ENCODE data around the gene DLG2. TPM values are rescaled to one million over a fixed set of nuclear protein-coding genes. Genes with fewer than 3 reads are reported as not detected.

DLG2 gene
- total RNA-seq, 1 donor from 2014 or later: 2.4 TPM

DNA sequence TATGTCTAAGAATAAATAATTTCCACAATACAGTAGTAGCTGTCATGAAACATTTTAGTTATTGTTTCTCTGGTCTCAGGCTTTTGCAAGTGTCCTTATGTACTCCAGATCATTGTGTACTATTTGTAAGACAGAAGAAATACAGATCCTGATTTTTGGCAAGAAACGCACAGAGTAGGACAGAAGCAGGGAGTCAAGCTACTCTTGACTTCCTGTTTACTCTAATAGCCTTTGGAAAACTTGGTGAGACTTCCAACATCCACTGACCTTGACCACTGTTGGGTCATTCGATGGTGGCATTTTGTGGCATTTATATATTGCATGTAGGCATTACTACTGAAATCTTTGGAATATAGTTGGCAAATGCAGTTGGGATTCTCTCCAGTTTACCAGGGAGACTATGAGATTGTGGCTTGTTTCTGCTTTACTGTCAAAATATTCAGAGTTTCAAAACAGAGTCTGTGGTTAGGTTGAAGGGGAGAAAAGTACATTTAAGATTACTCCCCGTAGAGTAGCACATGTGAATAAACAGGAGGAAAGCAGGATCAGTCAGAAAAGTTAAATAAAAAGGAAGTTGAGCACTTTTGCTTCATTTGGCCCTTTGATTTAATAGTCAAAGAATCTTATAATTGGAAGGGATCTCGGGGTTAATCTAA lies 1614.8 kb downstream of the DLG2 start:
- H3K36me3 Mint-ChIP-seq (ENCODE audit: insufficient read depth): no peaks in the 10 kb centered on the region
- peaks cover 4% of the 10 kb centered on the region for H3K9me3 Mint-ChIP-seq (ENCODE audit: low read depth)
- no peak overlapping the region for H3K4me3 Mint-ChIP-seq (ENCODE audit: low read depth)
- no peaks in the 10 kb centered on the region for H3K4me1 Mint-ChIP-seq (ENCODE audit: low read depth)
- H3K27ac Mint-ChIP-seq: no peak overlapping the region
- no peaks in the 10 kb centered on the region for H3K27me3 Mint-ChIP-seq
- TF ChIP-seq CTCF (IDR thresholded peaks at IDR 0.05; ENCODE audit: unreplicated experiment): no peak
- DNase-seq (ENCODE audit: low spot score, unreplicated experiment): no peak

- Mint-ChIP-seq H3K27me3 (no peaks in the 10 kb centered on the region), H3K4me3 (ENCODE audit: low read depth) (no peak overlapping the region), H3K9me3 (ENCODE audit: low read depth) (peaks cover 38% of the 10 kb centered on the region), H3K27ac (no peak overlapping the region), H3K36me3 (ENCODE audit: insufficient read depth) (peaks cover 3% of the 10 kb centered on the region), H3K4me1 (ENCODE audit: low read depth) (no peaks in the 10 kb centered on the region)
- DNase-seq (ENCODE audit: low spot score, unreplicated experiment): no peak
- TF ChIP-seq CTCF (IDR thresholded peaks at IDR 0.05; ENCODE audit: unreplicated experiment): no peak
Measured at GRCh38 chr11:84003181-84003580, 1624.0 kb downstream of the DLG2 start.

DNA sequence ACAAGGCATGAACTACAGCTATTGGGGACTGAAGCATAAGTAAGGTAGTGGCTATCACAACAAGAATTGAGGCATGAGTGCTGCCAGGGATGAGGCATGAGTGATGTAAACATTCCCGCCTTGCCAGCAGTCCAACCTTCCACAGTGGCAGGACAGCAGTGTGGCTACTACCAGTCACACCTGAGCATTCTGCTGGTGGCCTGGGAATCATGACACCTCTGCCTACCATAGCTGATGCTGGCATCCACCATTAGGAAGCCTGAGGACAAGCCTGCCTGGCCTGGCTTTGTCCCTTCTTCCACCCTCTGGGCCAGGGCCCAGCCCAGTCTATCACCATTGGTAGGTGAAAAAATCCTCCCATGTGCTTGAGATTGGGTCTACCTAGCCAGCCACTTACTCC lies 1628.2 kb downstream of the DLG2 start:
- DNase-seq (ENCODE audit: low spot score, unreplicated experiment): no peak
- no peak for TF ChIP-seq CTCF (IDR thresholded peaks at IDR 0.05; ENCODE audit: unreplicated experiment)
- H3K36me3 Mint-ChIP-seq (ENCODE audit: insufficient read depth): peaks cover 1% of the 10 kb centered on the region
- no peaks in the 10 kb centered on the region for H3K27me3 Mint-ChIP-seq
- H3K9me3 Mint-ChIP-seq (ENCODE audit: low read depth): peaks cover 30% of the 10 kb centered on the region
- no peaks in the 10 kb centered on the region for H3K4me1 Mint-ChIP-seq (ENCODE audit: low read depth)
- no peak overlapping the region for H3K27ac Mint-ChIP-seq
- no peak overlapping the region for H3K4me3 Mint-ChIP-seq (ENCODE audit: low read depth)

GRCh38 chr11:83990160-83990733 lies 1636.9 kb downstream of the DLG2 start:
- no peaks in the 10 kb centered on the region for H3K9me3 Mint-ChIP-seq (ENCODE audit: low read depth)
- no peaks in the 10 kb centered on the region for H3K27me3 Mint-ChIP-seq
- TF ChIP-seq CTCF (IDR thresholded peaks at IDR 0.05; ENCODE audit: unreplicated experiment): no peak
- DNase-seq (ENCODE audit: low spot score, unreplicated experiment): no peak
- H3K4me1 Mint-ChIP-seq (ENCODE audit: low read depth): no peaks in the 10 kb centered on the region
- H3K27ac Mint-ChIP-seq: no peak overlapping the region
- no peaks in the 10 kb centered on the region for H3K36me3 Mint-ChIP-seq (ENCODE audit: insufficient read depth)
- H3K4me3 Mint-ChIP-seq (ENCODE audit: low read depth): no peak overlapping the region

- H3K4me1 Mint-ChIP-seq (ENCODE audit: low read depth): no peaks in the 10 kb centered on the region
- H3K36me3 Mint-ChIP-seq (ENCODE audit: insufficient read depth): no peaks in the 10 kb centered on the region
- H3K4me3 Mint-ChIP-seq (ENCODE audit: low read depth): no peak overlapping the region
- no peak for DNase-seq (ENCODE audit: low spot score, unreplicated experiment)
- H3K27ac Mint-ChIP-seq: no peak overlapping the region
- no peaks in the 10 kb centered on the region for H3K27me3 Mint-ChIP-seq
- no peaks in the 10 kb centered on the region for H3K9me3 Mint-ChIP-seq (ENCODE audit: low read depth)
- no peak for TF ChIP-seq CTCF (IDR thresholded peaks at IDR 0.05; ENCODE audit: unreplicated experiment)
Measured at GRCh38 chr11:83982825-83983224, 1644.3 kb downstream of the DLG2 start.
